ENCODE measurements around the gene DCUN1D5. TPM values are rescaled to one million over a fixed set of nuclear protein-coding genes. Genes with fewer than 3 reads are reported as not detected.
A peak's percentile ranks its signal among the peaks of the same experiment; 100 is the strongest.

DCUN1D5 gene
- total RNA-seq, 1 experiment from 2014 or later = 23.1 TPM

DNA sequence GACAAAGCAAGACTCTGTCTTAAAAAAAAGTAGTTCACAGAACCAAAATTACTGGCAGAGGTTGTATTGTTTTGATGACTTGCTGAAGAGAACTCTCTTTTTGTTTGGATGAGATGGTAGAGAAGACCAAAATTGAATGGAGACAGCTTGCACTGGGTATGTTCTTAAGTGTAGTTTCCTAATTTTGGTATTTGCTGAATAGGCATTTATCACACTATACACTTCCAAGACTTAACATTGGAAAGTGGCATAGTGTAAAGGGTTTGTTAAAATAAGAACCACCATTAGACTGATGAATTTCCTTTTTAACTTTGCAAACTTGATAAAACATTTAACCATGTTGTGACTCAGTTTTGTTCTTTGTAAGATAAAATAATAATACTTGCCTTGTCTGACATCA is 5.3 kb upstream of the DCUN1D5 start:
- H3K27ac Mint-ChIP-seq (ENCODE audit: unreplicated experiment) = no peak overlapping the region
- DNase-seq = no peak
- BruUV-seq (replicated peaks) = no TSS peak
- no peak overlapping the region for H3K4me3 Mint-ChIP-seq (ENCODE audit: low read depth, unreplicated experiment)
- intact Hi-C loops (cut with micrococcal nuclease; ENCODE audit: unreplicated experiment) = no loop called here
- no peaks in the 10 kb centered on the region for H3K27me3 Mint-ChIP-seq (ENCODE audit: unreplicated experiment)
- H3K9me3 Mint-ChIP-seq (ENCODE audit: low read depth, unreplicated experiment) = no peaks in the 10 kb centered on the region
- TF ChIP-seq, protein P1, sequence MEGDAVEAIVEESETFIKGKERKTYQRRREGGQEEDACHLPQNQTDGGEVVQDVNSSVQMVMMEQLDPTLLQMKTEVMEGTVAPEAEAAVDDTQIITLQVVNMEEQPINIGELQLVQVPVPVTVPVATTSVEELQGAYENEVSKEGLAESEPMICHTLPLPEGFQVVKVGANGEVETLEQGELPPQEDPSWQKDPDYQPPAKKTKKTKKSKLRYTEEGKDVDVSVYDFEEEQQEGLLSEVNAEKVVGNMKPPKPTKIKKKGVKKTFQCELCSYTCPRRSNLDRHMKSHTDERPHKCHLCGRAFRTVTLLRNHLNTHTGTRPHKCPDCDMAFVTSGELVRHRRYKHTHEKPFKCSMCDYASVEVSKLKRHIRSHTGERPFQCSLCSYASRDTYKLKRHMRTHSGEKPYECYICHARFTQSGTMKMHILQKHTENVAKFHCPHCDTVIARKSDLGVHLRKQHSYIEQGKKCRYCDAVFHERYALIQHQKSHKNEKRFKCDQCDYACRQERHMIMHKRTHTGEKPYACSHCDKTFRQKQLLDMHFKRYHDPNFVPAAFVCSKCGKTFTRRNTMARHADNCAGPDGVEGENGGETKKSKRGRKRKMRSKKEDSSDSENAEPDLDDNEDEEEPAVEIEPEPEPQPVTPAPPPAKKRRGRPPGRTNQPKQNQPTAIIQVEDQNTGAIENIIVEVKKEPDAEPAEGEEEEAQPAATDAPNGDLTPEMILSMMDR (IDR thresholded peaks at IDR 0.05; ENCODE audit: unreplicated experiment) = no peak
- H3K4me1 Mint-ChIP-seq (ENCODE audit: low read depth, unreplicated experiment) = no peaks in the 10 kb centered on the region
- CTCF ChIA-PET = no interaction called here
- peaks cover 4% of the 10 kb centered on the region for H3K36me3 Mint-ChIP-seq (ENCODE audit: insufficient read depth, unreplicated experiment)

DNA sequence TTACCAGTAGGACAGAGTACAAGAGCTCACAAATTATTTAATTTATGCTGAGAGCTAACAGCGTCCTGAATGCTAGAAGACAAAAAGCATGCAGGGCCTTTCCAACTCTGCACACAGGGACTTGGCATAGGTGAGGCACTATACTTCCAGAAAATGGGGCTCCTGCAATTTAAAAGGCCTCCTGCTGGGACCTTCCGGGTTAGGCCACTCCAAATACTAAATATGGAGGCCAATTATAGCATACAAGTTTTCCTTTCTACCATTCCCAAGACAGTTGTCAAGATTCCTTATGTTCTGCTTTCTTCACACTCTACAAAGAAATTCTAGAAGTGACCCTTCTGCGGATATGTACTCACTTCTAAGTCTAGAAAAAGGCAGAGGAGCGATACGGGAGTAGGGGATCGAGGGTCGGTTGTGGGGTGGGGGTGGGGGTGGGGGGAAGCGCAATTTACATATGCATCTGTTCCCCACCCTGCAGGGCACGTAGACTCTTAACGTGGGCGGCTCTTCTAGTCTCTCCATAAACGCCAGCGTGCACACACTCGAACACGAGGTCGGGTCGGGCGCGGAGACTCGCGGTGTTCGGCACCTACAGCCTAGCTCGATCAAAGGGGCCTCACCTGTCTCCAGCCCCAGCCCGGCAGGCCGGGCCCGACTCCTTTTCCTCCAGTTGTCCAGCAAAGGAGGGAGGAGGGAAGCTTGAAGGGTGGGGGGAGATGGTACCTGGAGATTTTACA is 728 bp downstream of the DCUN1D5 start:
- Mint-ChIP-seq H3K27me3 (ENCODE audit: unreplicated experiment) (no peaks in the 10 kb centered on the region), H3K9me3 (ENCODE audit: low read depth, unreplicated experiment) (no peaks in the 10 kb centered on the region), H3K4me3 (ENCODE audit: low read depth, unreplicated experiment) (peak overlapping the region; percentile 85), H3K4me1 (ENCODE audit: low read depth, unreplicated experiment) (peaks cover 6% of the 10 kb centered on the region), H3K36me3 (ENCODE audit: insufficient read depth, unreplicated experiment) (peaks cover 32% of the 10 kb centered on the region), H3K27ac (ENCODE audit: unreplicated experiment) (peak overlapping the region; percentile 85)
- DNase-seq = peak; percentile 19
- CTCF ChIA-PET = interaction anchor here (1.8 kb wide), 1 partner anchor 18 kb away, joined by 9 read pairs; the partner anchor contains the start of gene DYNC2H1
- no TSS peak for BruUV-seq (replicated peaks)
- intact Hi-C loops (cut with micrococcal nuclease; ENCODE audit: unreplicated experiment) = no loop called here
- TF ChIP-seq, protein P1 (IDR thresholded peaks at IDR 0.05; ENCODE audit: unreplicated experiment) = no peak

DNA sequence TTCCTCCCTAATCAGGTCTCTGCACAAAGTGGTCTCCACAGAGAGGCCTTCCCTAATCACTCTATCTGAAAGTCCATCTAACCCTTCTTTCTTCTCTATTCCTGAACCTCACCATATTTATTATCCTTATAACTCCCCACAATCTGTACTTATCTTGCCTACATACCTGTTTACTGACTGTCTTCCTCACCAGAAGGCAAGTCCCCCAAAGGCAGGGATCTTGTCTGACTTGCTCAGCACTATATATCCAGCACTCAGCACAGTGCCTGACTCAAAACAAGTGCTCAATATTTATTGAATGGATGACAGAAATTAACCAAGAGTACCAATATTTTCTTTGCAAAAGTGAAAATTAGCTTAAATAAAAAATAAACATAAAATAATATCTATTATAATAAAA is 5.5 kb downstream of the DCUN1D5 start:
- TF ChIP-seq, protein P1 (IDR thresholded peaks at IDR 0.05; ENCODE audit: unreplicated experiment) = no peak
- no peaks in the 10 kb centered on the region for H3K9me3 Mint-ChIP-seq (ENCODE audit: low read depth, unreplicated experiment)
- no TSS peak for BruUV-seq (replicated peaks)
- H3K4me3 Mint-ChIP-seq (ENCODE audit: low read depth, unreplicated experiment) = no peak overlapping the region
- no peaks in the 10 kb centered on the region for H3K27me3 Mint-ChIP-seq (ENCODE audit: unreplicated experiment)
- DNase-seq = no peak
- intact Hi-C loops (cut with micrococcal nuclease; ENCODE audit: unreplicated experiment) = no loop called here
- peaks cover 26% of the 10 kb centered on the region for H3K36me3 Mint-ChIP-seq (ENCODE audit: insufficient read depth, unreplicated experiment)
- CTCF ChIA-PET = no interaction called here
- no peak overlapping the region for H3K27ac Mint-ChIP-seq (ENCODE audit: unreplicated experiment)
- peaks cover 9% of the 10 kb centered on the region for H3K4me1 Mint-ChIP-seq (ENCODE audit: low read depth, unreplicated experiment)

DNA sequence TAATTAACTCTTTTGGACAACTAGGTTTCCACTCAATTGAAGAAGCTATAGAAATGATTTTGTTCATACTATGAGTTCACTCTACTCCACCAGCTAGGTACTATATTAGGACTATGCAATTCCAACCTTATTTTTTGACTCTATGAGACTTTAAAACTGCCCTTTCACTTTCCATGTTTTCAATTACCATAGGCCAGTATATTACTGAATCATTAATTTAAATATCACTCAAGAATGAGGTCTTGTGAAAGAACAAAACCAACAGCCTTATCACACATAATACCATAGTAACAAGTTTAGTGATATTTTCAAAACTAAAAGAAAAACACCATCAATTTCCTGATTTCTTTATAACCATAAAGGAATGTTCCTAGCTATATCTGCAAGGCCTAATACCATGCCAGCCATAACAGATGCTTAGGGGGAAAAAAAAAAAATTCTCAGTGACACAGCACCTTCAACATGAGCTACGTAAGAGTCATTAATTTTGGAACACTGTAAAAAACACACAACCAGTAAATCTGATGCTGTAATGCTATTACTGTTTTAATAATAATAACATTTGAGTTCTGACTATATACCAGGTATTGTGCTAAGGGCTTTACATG is 6.1 kb downstream of the DCUN1D5 start:
- Mint-ChIP-seq H3K27ac (ENCODE audit: unreplicated experiment) (no peak overlapping the region), H3K4me3 (ENCODE audit: low read depth, unreplicated experiment) (no peak overlapping the region), H3K4me1 (ENCODE audit: low read depth, unreplicated experiment) (peaks cover 9% of the 10 kb centered on the region), H3K27me3 (ENCODE audit: unreplicated experiment) (no peaks in the 10 kb centered on the region), H3K9me3 (ENCODE audit: low read depth, unreplicated experiment) (no peaks in the 10 kb centered on the region), H3K36me3 (ENCODE audit: insufficient read depth, unreplicated experiment) (peaks cover 20% of the 10 kb centered on the region)
- no peak for DNase-seq
- CTCF ChIA-PET = no interaction called here
- no TSS peak for BruUV-seq (replicated peaks)
- intact Hi-C loops (cut with micrococcal nuclease; ENCODE audit: unreplicated experiment) = no loop called here
- TF ChIP-seq, protein P1 (IDR thresholded peaks at IDR 0.05; ENCODE audit: unreplicated experiment) = no peak

Data from Calu3 (cell line).